HG03378 (cell line): ENCODE measurements around the gene ANKRD29.
"Not testable (repeated sequence)": the region's sequence is repeated elsewhere in the genome, so short reads cannot be mapped to it uniquely, and the experiment has no call there.

Experiments
- ATAC-seq: cut with Tn5 transposase; IDR thresholded peaks from one replicate; pipeline ENCODE4 v1.9.1; 2021; ENCODE audit warnings: mild to moderate bottlenecking, moderate library complexity; ENCODE audit not compliant: unreplicated experiment

Gene ANKRD29

GRCh38 chr18:23617412-23618014, 45.2 kb downstream of the ANKRD29 start:
- peak; percentile 75 for ATAC-seq

GRCh38 chr18:23616258-23616657, 46.5 kb downstream of the ANKRD29 start:
- no peak for ATAC-seq

- no peak for ATAC-seq
Measured at GRCh38 chr18:23614891-23615290, 47.8 kb downstream of the ANKRD29 start.

GRCh38 chr18:23614413-23614812, 48.3 kb downstream of the ANKRD29 start:
- no peak for ATAC-seq

GRCh38 chr18:23613091-23613475, 49.6 kb downstream of the ANKRD29 start:
- not testable (repeated sequence) for ATAC-seq

DNA sequence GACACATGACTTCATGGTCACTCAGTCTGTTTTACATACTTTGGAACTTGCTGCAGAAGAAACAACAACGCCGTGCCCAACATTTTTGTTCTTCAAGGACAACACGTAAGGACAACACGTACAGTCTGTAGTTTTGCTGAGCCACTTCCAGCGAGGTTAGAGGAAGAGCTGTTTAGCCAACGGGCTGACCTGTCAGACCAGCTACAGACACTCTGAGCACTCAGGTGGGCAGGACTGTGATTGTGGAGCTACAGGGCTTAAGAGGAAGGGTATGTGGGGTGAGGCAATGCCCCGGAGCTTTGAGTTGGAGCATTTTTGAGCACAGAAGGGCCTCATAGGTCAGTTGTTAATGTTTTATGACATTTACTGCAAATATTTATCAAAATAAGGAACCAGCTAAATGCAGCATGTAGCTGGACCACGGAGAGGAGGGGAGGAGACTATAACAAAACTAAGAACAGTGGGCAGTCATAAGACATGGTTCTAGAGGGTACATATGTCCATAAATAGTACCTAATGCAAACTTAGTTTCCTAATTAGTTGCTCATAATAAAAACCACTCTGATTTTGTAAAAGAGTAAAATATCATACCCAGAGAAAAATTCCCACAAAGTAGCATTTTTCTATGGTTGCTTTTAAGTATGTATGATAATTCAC, 50.1 kb downstream of the ANKRD29 start:
- ATAC-seq: no peak

DNA sequence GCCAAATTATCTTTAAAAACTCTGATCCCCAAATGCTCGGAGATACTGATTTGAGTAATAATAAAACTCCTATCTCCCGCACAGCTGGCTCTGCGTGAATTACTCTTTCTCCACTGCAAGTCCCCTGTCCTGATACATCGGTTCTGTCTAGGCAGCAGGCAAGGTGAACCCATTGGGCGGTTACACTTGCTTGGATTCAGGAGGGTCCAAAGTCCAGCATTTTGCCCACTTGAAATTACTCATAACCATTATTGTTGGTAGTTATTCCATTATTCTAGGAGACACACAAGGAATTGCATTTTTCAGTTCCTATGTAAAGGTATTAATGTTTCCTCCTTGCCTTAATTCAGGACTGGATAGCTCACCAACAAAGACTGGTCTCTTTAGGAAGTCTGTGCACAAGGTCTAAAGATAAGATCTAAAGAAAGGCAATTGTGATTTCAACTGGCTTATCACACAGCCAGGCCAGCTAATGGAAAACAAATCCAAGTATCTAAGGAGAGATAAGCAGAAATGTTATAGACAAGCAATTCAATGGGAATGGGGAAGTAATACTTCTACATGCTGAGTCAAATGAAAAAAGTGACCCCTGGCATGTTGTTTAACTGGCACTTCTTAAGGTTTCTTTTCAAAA, 53.2 kb downstream of the ANKRD29 start:
- no peak for ATAC-seq

DNA sequence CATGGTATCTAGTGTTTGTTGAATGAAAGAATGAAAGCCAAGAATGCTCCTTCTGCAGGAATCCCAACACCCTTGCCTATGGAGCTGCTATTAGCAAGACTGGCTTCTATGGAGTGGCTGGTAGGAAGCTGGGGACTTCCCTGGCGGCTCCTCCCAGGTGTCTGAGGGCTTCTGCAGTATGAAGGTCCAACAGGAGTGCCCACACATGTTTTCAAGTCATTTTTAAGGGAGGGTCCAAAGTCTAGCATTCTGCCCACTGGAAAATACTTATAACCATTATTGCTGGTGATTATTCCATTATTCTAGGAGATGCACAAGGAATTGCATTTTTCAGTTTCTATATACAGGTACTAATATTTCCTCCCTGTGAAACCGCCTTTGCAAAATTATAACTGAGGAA, 54.5 kb downstream of the ANKRD29 start:
- no peak for ATAC-seq

DNA sequence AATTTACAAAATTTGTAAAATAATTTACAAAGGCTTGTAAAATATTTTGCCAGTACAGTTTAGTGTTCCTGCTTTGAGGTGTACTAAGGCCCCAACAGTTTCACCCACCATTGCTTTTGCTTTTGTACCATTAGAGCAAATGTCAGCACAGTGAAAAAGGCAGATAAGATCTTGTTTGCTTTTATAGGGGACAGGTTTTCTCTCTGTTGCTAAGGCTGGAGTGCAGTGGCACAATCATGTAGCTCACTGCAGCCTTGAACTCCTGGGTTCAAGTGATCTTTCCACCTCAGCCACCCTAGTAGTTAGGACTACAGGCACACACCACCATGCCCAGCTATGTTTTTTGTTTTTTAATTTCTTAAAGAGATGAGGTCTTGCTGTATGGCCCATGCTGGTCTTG, 56.8 kb downstream of the ANKRD29 start:
- no peak for ATAC-seq

- ATAC-seq: no peak
Measured at GRCh38 chr18:23599809-23600208, 62.9 kb downstream of the ANKRD29 start.

DNA sequence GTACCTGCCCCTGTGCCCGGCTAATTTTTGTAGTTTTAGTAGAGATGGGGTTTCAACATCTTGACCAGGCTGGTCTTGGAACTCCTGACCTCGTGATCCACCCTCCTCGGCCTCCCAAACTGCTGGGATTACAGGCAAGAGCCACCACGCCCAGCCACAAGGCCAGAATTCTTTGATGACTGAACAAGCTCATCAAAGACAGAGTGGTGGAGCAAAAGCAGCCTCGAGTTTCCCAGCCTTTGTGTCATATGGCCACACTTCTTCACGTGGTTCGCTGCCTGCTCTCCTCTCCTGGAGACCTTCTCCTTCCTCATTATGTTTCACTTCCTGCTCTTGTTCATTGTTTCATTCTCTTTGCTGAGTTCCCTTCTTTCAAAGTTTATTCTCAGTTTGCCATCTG, 66.5 kb downstream of the ANKRD29 start:
- no peak for ATAC-seq

DNA sequence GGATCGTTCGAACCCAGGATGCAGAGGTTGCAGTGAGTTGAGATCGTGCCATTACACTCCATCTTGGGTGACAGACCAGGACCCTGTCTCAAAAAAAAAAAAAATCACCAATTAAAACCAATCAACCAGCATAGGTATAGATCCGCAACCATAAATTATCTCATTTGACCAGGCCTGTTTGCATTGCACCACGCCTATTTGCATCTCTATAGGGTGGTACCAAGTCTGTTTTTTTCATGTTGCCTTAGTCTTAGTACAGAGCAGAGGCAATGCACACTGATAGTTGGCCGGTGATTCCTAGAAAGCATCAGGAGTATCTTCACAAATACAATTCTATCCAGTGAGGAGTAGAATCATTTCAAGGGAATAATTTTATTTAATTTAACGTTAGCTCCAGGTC, 67.1 kb downstream of the ANKRD29 start:
- ATAC-seq: no peak

DNA sequence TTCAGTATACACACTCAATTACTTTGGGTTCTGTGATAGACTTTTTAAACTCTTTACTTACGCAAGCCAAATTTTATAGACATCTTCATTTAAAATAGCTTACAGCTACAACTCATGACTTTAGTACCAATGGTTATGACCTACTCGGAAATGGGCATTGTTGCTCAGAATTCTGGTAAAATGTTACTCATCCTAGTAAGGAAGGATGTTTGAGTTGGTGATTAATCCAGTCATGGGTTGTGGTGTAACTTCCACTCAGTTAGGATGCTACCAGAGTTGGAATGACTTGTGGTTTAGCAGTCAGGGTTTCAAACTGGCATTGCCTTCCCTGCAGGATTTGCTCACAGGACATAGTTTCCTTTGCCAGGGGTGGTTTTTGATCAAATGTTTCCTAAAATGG, 69.0 kb downstream of the ANKRD29 start:
- no peak for ATAC-seq

GRCh38 chr18:23592911-23593310, 69.8 kb downstream of the ANKRD29 start:
- ATAC-seq: no peak

GRCh38 chr18:23591011-23591410, 71.7 kb downstream of the ANKRD29 start:
- ATAC-seq: no peak

DNA sequence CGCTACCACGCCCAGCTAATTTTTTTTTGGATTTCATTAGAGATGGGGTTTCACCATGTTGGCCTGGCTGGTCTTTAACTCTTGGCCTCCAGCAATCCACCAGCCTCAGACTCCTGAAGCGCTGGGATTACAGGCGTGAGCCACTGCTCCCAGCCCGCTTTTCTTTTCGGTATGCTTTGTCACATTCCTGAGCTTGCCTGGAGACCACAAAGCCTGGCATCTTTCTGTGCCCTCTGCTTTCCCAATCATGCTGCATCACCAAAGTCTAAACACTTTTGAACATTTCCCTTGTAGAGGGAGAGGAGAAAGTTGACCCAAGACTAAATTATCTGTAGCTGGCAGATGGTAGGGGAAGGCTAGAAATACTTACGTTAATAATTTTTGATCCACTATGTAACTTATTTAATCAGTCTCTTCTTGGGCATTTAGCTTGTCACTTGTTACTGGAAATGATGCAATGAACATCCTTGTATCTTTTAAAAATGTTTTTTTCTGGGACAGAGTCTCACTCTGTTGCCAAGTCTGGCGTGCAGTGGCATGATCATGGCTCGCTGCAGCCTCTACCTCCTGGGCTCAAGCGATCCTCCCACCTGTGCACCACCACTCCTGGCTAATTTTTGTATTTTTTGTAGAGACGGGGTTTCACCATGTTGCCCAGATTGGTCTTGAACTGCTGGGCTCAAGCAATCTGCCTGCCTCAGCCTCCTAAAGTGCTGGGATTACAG, 73.7 kb downstream of the ANKRD29 start:
- ATAC-seq: no peak

- ATAC-seq: no peak
Measured at GRCh38 chr18:23587220-23587642, 75.5 kb downstream of the ANKRD29 start.

GRCh38 chr18:23586249-23587196, 76.2 kb downstream of the ANKRD29 start, which contains the start of gene NPC1:
NPC1 (minus strand) TSS chr18:23586506; CDS start chr18:23586343, 163 bp downstream.
- peak; percentile 78 for ATAC-seq

- ATAC-seq: peak; percentile 23
Measured at GRCh38 chr18:23585897-23586248, 76.8 kb downstream of the ANKRD29 start.

- no peak for ATAC-seq
Measured at GRCh38 chr18:23585007-23585871, 77.5 kb downstream of the ANKRD29 start.
